Measurements from ENCODE around the gene PLXNA4.

The PLXNA4 gene

DNA sequence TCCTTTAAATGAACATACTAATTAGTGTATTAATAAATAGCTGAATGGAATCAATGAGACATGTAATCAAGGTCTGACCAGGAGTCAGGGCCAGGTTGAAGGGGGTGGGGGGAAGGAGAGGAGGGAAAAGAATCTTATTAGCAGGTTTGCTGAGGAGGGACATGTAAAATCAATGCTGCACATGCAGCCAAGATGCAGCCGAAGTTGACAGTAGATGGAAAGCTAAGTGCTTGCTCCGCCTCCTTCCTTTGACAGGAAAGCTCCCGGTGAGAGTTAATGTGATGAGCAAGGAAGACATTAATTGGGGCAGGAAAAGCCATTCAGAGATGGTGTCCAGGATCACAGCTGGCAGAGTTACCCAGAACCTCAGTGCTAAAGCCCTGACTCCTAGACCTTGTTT lies 24.4 kb downstream of the PLXNA4 start:
- H3K4me1 ChIP-seq (ENCODE audit: control insufficient read depth, low read length): no peaks in the 10 kb centered on the region
- H3K36me3 ChIP-seq (ENCODE audit: control insufficient read depth, low read length): no peaks in the 10 kb centered on the region
- H3K9me3 ChIP-seq (ENCODE audit: control insufficient read depth, insufficient read depth, low read length): peaks cover 3% of the 10 kb centered on the region; the same call in 1 of the 2 replicates
- no peak overlapping the region for H3K4me3 ChIP-seq (ENCODE audit: low read length)
- no peaks in the 10 kb centered on the region for H3K27me3 ChIP-seq (ENCODE audit: control insufficient read depth, low read length)
- TF ChIP-seq, protein P1, sequence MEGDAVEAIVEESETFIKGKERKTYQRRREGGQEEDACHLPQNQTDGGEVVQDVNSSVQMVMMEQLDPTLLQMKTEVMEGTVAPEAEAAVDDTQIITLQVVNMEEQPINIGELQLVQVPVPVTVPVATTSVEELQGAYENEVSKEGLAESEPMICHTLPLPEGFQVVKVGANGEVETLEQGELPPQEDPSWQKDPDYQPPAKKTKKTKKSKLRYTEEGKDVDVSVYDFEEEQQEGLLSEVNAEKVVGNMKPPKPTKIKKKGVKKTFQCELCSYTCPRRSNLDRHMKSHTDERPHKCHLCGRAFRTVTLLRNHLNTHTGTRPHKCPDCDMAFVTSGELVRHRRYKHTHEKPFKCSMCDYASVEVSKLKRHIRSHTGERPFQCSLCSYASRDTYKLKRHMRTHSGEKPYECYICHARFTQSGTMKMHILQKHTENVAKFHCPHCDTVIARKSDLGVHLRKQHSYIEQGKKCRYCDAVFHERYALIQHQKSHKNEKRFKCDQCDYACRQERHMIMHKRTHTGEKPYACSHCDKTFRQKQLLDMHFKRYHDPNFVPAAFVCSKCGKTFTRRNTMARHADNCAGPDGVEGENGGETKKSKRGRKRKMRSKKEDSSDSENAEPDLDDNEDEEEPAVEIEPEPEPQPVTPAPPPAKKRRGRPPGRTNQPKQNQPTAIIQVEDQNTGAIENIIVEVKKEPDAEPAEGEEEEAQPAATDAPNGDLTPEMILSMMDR (IDR thresholded peaks at IDR 0.05; ENCODE audit: low read depth, low read length, poor library complexity, severe bottlenecking): no peak
- no peak for TF ChIP-seq EZH2phosphoT487 (IDR thresholded peaks at IDR 0.05; ENCODE audit: borderline replicate concordance, low read length)
- H3K9me2 ChIP-seq (replicated peaks; ENCODE audit: control insufficient read depth, low read length): no peaks in the 10 kb centered on the region
- H3K79me2 ChIP-seq (ENCODE audit: control insufficient read depth, low read length): no peaks in the 10 kb centered on the region
- no peaks in the 10 kb centered on the region for H3F3A ChIP-seq (ENCODE audit: control insufficient read depth, insufficient read depth)
- H3K4me2 ChIP-seq (ENCODE audit: low read length): no peak overlapping the region
- H4K20me1 ChIP-seq (ENCODE audit: control insufficient read depth, insufficient read depth, low read depth, low read length): no peaks in the 10 kb centered on the region
- no peak overlapping the region for H3K27ac ChIP-seq (ENCODE audit: low read depth, low read length)

DNA sequence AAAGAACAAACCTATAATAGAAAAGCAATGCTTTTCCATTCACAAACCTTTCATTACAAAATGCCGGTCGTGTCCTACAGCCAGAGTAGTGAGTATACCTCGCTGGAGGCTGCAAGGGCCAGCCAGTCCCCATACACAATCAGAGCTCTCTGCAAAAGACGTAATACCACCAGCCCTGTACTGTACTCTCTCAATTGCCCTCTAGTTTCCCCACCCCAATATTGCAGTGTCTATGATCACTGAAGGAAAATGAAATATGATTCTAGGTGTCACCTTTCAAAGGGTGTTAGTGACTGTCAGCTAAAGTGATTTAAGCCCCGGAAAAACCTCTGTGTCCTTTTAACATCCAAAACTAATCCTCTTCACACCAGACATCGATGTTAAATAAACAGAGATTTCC lies 24.8 kb downstream of the PLXNA4 start:
- H3K79me2 ChIP-seq (ENCODE audit: control insufficient read depth, low read length): no peaks in the 10 kb centered on the region
- H3K36me3 ChIP-seq (ENCODE audit: control insufficient read depth, low read length): no peaks in the 10 kb centered on the region
- H4K20me1 ChIP-seq (ENCODE audit: control insufficient read depth, insufficient read depth, low read depth, low read length): no peaks in the 10 kb centered on the region
- no peaks in the 10 kb centered on the region for H3K9me2 ChIP-seq (replicated peaks; ENCODE audit: control insufficient read depth, low read length)
- no peaks in the 10 kb centered on the region for H3K4me1 ChIP-seq (ENCODE audit: control insufficient read depth, low read length)
- no peak overlapping the region for H3K27ac ChIP-seq (ENCODE audit: low read depth, low read length)
- TF ChIP-seq, protein P1 (IDR thresholded peaks at IDR 0.05; ENCODE audit: low read depth, low read length, poor library complexity, severe bottlenecking): no peak
- no peak for TF ChIP-seq EZH2phosphoT487 (IDR thresholded peaks at IDR 0.05; ENCODE audit: borderline replicate concordance, low read length)
- no peak overlapping the region for H3K4me3 ChIP-seq (ENCODE audit: low read length)
- no peaks in the 10 kb centered on the region for H3F3A ChIP-seq (ENCODE audit: control insufficient read depth, insufficient read depth)
- peaks cover 3% of the 10 kb centered on the region; the same call in 1 of the 2 replicates for H3K9me3 ChIP-seq (ENCODE audit: control insufficient read depth, insufficient read depth, low read length)
- no peaks in the 10 kb centered on the region for H3K27me3 ChIP-seq (ENCODE audit: control insufficient read depth, low read length)
- H3K4me2 ChIP-seq (ENCODE audit: low read length): no peak overlapping the region

DNA sequence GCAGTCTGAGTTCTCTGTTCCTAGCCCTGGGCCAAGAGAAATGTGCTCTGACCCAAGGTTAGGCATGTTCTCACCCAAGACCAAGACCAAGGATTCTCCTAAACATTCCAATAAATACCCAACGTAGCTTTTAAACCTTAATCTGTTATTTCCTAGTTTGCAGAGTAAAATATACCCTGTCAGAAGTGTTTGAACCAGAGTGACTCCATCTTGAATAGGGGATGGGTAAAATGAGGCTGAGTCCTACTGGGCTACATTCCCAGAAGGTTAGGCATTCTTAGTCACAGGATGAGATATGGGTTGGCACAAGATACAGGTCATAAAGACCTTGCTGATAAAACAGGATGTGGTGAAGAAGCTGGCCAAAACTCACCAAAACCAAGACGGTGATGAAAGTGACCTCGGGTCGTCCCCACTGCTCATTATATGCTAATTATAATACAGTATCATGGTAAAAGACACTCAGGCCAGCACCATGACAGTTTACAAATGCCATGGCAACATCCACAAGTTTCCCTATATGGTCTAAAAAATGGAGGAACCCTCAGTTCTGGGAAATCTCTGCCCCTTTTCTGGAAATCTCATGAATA lies 27.7 kb downstream of the PLXNA4 start:
- Histone ChIP-seq H3K9me3 (ENCODE audit: control insufficient read depth, insufficient read depth, low read length) (peaks cover 3% of the 10 kb centered on the region; the same call in 1 of the 2 replicates), H3K4me2 (ENCODE audit: low read length) (no peak overlapping the region), H3K4me1 (ENCODE audit: control insufficient read depth, low read length) (no peaks in the 10 kb centered on the region)

DNA sequence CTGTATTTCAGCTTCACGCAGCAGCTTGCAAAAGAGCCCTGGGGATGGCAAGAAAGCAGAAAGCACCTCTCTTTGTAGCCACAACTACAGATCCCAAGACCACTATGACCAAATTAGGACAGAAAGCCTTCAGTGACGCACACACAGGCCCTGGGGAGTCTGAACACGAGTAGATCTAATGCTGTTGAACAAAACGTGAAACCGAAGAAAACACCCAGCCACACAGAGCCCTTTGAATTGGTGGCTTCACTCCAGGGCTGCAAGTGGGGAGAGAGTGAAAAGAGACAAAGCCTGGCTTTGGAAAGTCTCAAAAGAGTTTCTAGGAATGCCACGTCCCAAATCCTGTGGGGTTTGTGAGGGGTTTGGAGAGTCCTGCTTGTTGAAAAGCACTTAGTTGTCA lies 28.4 kb downstream of the PLXNA4 start:
- no peaks in the 10 kb centered on the region for H3K4me1 ChIP-seq (ENCODE audit: control insufficient read depth, low read length)
- peaks cover 3% of the 10 kb centered on the region; the same call in 1 of the 2 replicates for H3K27me3 ChIP-seq (ENCODE audit: control insufficient read depth, low read length)
- H3K36me3 ChIP-seq (ENCODE audit: control insufficient read depth, low read length): no peaks in the 10 kb centered on the region
- H3K79me2 ChIP-seq (ENCODE audit: control insufficient read depth, low read length): no peaks in the 10 kb centered on the region
- H3K4me2 ChIP-seq (ENCODE audit: low read length): no peak overlapping the region
- H4K20me1 ChIP-seq (ENCODE audit: control insufficient read depth, insufficient read depth, low read depth, low read length): no peaks in the 10 kb centered on the region
- TF ChIP-seq, protein P1 (IDR thresholded peaks at IDR 0.05; ENCODE audit: low read depth, low read length, poor library complexity, severe bottlenecking): no peak
- TF ChIP-seq EZH2phosphoT487 (IDR thresholded peaks at IDR 0.05; ENCODE audit: borderline replicate concordance, low read length): no peak
- no peaks in the 10 kb centered on the region for H3K9me2 ChIP-seq (replicated peaks; ENCODE audit: control insufficient read depth, low read length)
- no peaks in the 10 kb centered on the region for H3F3A ChIP-seq (ENCODE audit: control insufficient read depth, insufficient read depth)
- H3K9me3 ChIP-seq (ENCODE audit: control insufficient read depth, insufficient read depth, low read length): peaks cover 3% of the 10 kb centered on the region; the same call in 1 of the 2 replicates
- H3K4me3 ChIP-seq (ENCODE audit: low read length): no peak overlapping the region
- no peak overlapping the region for H3K27ac ChIP-seq (ENCODE audit: low read depth, low read length)

More for the DNA sequence above, 27.7 kb downstream of the PLXNA4 start:
- no peak for TF ChIP-seq EZH2phosphoT487 (IDR thresholded peaks at IDR 0.05; ENCODE audit: borderline replicate concordance, low read length)
- Histone ChIP-seq H3K4me3 (ENCODE audit: low read length) (no peak overlapping the region), H3K79me2 (ENCODE audit: control insufficient read depth, low read length) (no peaks in the 10 kb centered on the region), H3K27me3 (ENCODE audit: control insufficient read depth, low read length) (peaks cover 3% of the 10 kb centered on the region; the same call in 1 of the 2 replicates), H3K9me2 (replicated peaks; ENCODE audit: control insufficient read depth, low read length) (no peaks in the 10 kb centered on the region), H3K36me3 (ENCODE audit: control insufficient read depth, low read length) (no peaks in the 10 kb centered on the region), H3K27ac (ENCODE audit: low read depth, low read length) (no peak overlapping the region), H3F3A (ENCODE audit: control insufficient read depth, insufficient read depth) (no peaks in the 10 kb centered on the region), H4K20me1 (ENCODE audit: control insufficient read depth, insufficient read depth, low read depth, low read length) (no peaks in the 10 kb centered on the region)

All from DOHH2 (cell line).